ENCODE measurements around the gene NIPAL4.

Gene NIPAL4

DNA sequence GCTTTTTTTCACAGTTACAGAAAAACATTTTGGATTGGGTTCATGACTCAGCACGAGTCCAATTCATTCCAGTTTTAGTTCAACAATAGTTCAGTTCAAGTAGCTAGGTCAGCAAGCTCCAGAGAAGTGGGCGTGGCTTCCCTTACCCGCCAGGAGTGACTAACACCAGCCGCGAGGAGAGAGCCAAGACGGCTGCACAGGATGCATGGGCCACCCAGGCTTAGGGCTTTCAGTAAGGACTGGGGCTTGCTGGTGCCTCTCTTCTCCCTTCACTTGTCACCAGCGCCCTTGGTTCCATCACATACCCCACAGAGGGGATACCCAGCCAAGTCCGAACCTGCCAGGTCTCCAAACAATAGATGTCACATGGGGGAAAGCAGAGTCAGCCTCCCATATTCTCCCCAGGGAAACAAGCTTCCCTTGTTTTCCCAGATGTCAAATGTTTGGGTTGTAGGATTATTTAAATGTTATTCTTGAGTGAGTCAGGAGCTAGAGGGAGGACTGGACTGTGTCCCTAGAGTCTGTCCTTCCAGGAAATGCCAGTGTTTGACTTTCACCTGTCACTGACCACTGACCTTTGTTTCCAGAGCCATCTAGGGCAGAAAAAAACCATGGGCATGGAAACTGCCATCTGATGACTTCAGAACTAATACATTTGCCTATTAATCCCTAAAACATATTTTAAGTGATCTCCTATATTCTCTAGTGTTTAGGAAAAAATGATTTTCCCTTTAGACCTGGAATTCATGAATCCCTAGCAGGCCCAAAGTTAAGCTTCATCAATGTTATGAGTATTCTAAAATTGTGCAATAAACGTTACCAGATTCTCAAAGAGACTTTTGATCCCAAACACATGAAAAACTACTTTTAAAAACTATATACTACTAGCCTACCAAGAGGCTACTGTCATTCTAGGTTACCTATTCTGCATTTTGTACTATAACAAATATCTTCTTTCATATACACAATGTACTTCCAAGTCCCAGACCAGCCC lies 51.9 kb downstream of the NIPAL4 start:
- no peaks in the 10 kb centered on the region for H3K4me1 Mint-ChIP-seq
- no peaks in the 10 kb centered on the region for H3K9me3 Mint-ChIP-seq
- H3K4me3 Mint-ChIP-seq = no peak overlapping the region
- H3K27me3 Mint-ChIP-seq = peaks cover 14% of the 10 kb centered on the region
- H3K27ac Mint-ChIP-seq = no peak overlapping the region
- no peak for DNase-seq
- ATAC-seq = no peak

DNA sequence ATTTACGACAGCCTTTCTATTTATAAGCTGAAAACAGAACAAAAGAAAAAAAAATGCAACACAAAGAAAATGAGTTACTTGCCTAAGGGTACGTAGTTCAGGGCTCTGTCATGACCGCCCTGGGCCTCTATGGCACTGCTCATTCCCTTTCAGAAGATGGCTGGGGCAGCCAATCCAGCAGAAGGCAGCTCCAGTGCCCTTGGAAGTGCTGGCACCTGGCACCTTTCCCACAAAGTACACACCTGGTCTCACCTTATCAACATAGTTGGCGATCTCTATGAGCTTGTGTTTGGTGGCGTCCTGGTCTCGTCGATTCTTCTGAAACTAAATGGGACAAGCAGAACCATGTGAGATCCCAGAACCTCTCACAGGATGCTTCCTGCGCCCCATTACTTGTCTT lies 53.2 kb downstream of the NIPAL4 start:
- Mint-ChIP-seq H3K27ac (no peak overlapping the region), H3K4me3 (no peak overlapping the region), H3K27me3 (peaks cover 11% of the 10 kb centered on the region), H3K9me3 (no peaks in the 10 kb centered on the region), H3K4me1 (no peaks in the 10 kb centered on the region)
- no peak for ATAC-seq
- DNase-seq = no peak

DNA sequence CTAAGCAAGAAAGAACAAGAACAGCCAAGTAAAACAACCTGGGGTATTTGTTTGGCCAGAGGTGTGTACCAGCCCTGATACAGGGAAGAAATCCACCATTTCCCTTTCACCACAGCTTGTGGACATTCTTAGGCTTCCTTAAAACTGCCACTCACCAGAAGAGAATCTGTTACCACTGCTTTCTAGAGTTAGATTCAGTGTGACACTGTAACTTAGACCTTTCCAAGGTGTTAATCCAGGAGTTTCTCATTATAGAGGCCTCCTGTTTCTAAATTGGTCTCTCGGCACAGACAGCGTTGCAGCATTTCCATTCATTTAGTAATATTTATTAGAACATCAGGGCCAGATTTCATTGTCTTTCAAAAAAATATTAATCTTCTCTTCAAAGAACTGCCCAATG lies 55.0 kb downstream of the NIPAL4 start:
- Mint-ChIP-seq H3K9me3 (no peaks in the 10 kb centered on the region), H3K4me1 (no peaks in the 10 kb centered on the region), H3K4me3 (no peak overlapping the region), H3K27me3 (no peaks in the 10 kb centered on the region), H3K27ac (no peak overlapping the region)
- ATAC-seq (no peak), DNase-seq (no peak)

DNA sequence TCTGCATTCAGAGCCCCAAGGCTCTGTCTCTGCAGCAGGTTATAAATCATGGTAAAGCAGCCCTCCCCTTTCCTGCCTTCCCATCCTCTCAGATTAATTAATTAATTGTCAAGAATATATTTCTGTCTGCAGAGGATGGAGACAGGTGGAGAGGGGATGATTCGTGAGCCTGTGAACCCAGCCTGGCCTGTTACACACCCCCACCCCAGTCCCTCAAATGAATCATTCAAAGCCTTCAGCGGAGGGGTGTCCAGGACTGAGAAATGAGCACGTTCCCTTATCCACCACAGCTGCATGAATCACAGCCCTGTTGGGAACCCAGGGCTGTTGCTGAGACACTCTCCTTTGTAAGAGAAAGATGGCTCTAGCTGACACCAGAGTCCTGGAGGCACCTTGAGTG lies 56.0 kb downstream of the NIPAL4 start:
- Mint-ChIP-seq H3K27ac (no peak overlapping the region), H3K4me3 (no peak overlapping the region), H3K9me3 (no peaks in the 10 kb centered on the region), H3K27me3 (no peaks in the 10 kb centered on the region), H3K4me1 (no peaks in the 10 kb centered on the region)
- DNase-seq (no peak), ATAC-seq (peak; percentile 27)

DNA sequence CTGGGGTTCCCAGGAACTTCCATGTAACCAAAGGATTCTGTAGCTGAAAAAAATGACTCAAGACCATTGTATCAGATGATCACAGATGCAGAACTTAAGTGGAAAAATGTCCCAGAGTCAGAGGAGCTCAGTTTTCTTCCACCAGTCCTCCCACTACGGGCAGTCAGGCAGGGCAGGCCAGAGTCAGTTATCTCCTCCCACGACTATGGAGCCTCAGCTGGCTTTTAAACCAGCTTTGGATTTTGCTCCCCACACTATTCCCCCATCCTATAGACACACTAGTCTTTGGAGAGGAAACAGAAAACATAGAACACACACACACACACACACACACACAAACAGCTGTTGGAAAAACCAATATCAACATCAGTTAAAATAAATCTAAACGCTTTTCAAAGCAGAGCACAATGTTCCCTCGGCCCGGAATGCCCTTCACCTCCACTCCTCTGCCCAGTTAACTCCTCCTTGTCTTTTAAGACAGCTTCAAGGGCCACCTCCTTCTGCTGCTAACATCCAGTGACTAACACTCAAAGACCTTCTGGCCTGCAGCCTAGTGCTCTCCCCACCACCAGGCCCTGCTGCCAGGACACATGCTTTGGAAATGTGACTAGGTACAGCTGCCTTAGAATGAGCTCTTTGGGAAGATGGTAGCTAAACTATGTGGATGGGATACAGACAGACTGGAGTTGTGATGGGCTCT lies 56.8 kb downstream of the NIPAL4 start:
- DNase-seq (no peak), ATAC-seq (no peak)
- Mint-ChIP-seq H3K9me3 (no peaks in the 10 kb centered on the region), H3K4me3 (no peak overlapping the region), H3K4me1 (no peaks in the 10 kb centered on the region), H3K27ac (peak overlapping the region in 1 of 2 donors; percentile 27), H3K27me3 (no peaks in the 10 kb centered on the region)

DNA sequence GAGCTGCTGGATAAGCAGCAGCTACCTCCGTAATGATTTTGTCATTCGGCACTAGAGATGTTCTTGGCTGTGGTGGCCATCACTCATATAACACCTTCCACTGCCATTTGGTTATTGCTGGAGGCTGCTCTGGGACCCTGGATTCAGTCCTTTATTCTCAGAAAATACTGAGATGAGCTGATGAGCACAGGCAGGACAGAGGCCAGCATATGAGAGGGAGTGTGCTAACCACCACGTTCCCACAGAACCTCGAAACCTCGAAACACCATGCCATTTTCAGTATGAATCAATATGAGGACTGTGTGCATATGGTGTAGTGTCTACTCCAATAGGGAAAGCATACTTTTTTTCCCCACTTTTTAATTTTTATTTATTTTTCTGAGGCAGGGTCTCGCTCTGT lies 59.0 kb downstream of the NIPAL4 start:
- H3K27ac Mint-ChIP-seq = no peak overlapping the region
- H3K9me3 Mint-ChIP-seq = no peaks in the 10 kb centered on the region
- no peaks in the 10 kb centered on the region for H3K27me3 Mint-ChIP-seq
- H3K4me1 Mint-ChIP-seq = no peaks in the 10 kb centered on the region
- ATAC-seq (peak; percentile 81), DNase-seq (peak; percentile 15 to 56)
- no peak overlapping the region for H3K4me3 Mint-ChIP-seq

DNA sequence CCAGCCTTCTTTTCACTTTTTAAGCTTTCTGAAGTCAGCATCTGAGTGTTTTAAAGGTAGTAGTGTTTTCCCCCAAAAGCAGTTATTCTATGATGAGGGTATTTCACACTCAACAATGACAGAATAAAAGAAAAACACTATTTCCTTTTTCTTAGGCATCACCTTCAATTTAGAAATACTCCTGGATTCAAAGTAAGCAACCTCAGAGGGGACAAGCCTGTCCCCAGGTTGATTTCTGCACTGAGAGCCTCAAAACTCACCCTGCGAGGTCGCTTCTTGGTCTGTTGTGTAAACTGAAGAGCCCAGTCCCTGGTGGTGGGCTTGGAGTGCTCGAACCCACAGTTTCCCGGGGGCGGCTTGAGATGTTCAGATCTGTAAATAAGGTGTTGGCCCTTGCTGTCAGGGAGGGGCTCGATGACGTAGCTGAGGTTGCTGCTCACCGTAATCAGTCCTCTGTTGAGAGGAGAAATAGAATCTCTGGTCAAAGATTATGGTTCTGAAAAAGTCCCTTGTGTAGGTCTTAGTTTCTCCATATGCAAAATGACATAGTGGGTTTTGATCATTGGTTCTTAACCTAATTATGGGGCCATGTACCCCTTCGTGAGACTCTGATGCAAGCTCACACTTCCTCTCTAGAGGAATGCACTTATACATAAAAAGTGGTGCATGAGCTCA lies 59.7 kb downstream of the NIPAL4 start:
- ATAC-seq (peak; percentile 68), DNase-seq (peak in 1 of 2 donors; percentile 45)
- H3K4me1 Mint-ChIP-seq = no peaks in the 10 kb centered on the region
- no peak overlapping the region for H3K27ac Mint-ChIP-seq
- H3K4me3 Mint-ChIP-seq = no peak overlapping the region
- no peaks in the 10 kb centered on the region for H3K9me3 Mint-ChIP-seq
- no peaks in the 10 kb centered on the region for H3K27me3 Mint-ChIP-seq

DNA sequence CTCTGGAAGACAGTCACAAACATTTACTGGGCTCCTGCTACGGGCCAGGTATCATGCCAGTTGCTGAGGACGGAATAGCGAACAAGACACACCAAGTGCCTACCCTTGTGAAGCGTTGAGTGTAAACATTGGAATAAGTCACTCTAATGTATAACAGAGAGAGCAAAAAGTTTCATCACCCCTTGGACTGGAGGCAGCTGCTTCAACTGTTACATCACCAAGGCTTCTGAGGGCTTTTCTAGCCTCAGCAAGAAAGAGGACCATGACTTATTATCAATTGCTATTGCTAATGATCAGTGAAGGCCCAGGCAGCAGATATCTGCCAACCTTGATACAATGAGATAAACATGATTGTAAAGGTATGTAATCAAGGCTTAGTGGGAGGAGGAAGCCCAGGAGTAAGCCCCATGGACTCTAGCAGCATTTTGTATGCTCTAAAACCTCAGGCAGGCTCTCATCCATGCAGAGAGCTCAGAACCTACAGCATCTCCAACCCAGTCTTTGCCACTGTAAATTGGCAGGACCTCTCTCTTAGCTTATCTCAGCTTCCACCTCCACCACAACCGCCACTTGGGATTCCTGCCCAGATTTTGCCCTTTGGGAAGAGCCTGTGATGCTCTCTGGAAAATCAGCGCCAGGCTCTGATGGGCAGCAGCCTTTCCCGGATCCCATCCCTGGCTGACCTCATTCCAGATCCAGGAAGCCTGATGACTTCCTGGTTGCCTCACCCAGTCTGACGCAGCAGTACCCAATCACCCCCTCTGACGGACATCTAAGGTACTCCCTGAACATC lies 61.1 kb downstream of the NIPAL4 start:
- DNase-seq = no peak

DNA sequence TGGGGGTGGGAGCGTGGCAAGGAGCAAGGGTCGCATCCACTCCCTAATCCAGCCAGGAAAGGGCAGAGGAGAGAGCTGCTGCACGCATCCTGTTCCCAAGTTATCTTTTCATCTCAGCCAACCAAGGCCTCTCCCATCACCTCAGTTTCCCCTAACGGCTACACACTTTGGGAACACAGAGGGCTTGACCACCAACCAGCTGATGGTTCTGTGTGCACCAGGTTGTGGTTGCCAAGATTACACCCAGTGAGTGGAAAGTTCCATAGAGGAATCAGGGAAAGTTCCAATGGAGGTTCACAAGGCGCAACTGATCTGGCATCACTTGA lies 61.7 kb downstream of the NIPAL4 start:
- no peak overlapping the region for H3K4me3 Mint-ChIP-seq
- ATAC-seq (no peak), DNase-seq (no peak)
- H3K4me1 Mint-ChIP-seq = no peaks in the 10 kb centered on the region
- H3K27ac Mint-ChIP-seq = no peak overlapping the region
- no peaks in the 10 kb centered on the region for H3K27me3 Mint-ChIP-seq
- no peaks in the 10 kb centered on the region for H3K9me3 Mint-ChIP-seq

More for the DNA sequence above, 61.1 kb downstream of the NIPAL4 start:
- no peaks in the 10 kb centered on the region for H3K9me3 Mint-ChIP-seq
- H3K4me3 Mint-ChIP-seq = no peak overlapping the region
- H3K4me1 Mint-ChIP-seq = no peaks in the 10 kb centered on the region
- no peaks in the 10 kb centered on the region for H3K27me3 Mint-ChIP-seq
- no peak overlapping the region for H3K27ac Mint-ChIP-seq
- ATAC-seq = no peak

DNA sequence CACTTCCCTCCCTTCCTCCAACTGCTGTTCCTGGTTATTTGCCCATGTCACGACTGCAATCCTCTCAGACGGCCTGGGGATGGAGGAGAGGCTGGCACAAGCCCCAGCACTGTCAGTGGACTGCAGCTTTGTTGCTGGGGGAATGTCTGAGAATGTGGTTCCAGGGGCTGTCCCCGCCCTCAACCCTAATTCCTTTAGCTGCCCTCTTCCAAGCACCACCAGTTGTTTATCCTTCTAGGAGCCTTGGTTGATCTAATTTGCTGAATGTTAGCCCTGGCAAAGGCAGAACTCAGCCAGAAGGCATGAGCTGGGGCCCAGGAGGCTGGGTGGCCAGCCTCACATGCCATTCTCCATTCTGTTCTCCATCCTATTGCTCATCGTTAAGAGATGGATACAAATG lies 64.0 kb downstream of the NIPAL4 start:
- H3K27me3 Mint-ChIP-seq = peaks cover 10% of the 10 kb centered on the region
- no peak for ATAC-seq
- no peaks in the 10 kb centered on the region for H3K9me3 Mint-ChIP-seq
- H3K4me3 Mint-ChIP-seq = no peak overlapping the region
- no peak overlapping the region for H3K27ac Mint-ChIP-seq
- no peak for DNase-seq
- no peaks in the 10 kb centered on the region for H3K4me1 Mint-ChIP-seq
